Measurements from ENCODE around the gene SGPP2. TPM values are rescaled to one million over a fixed set of nuclear protein-coding genes. Genes with fewer than 3 reads are reported as not detected.

SGPP2 gene
- total and polyA plus RNA-seq, 2 donors (not counting 3 experiments of a cell fraction or from before 2014, with no cell fraction given), result not detected

DNA sequence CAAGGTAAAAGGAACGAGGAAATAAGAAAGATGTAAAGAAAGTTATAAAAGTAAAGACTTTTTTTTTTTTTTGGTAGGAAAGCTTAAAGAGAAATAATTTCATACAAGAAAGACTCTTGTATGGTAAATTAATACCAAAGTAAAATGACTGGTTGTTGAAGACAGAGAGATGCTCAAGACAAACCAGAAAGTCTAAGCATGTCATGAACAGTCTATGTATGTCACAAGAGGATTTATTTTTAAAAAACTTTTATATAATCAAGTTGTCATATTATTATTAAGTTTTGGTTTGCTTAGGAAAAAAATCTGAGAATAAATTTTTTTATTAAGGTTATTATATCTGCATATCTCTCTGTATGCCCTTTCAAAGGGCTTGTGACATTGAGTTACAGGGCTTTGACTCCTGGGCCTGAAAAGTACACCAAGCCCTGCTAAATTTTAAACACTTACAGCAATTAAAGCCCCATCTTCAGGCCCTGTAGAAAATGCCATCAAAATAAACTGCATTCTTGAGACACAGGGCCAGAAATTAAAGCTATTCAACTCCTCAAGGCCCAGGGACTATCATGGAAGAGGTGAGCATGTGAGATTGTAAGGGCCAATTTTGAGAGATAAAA, 10.9 kb upstream of the SGPP2 start:
- no peaks in the 10 kb centered on the region for H3K4me1 ChIP-seq (ENCODE audit: control insufficient read depth, extremely low read depth, insufficient read depth, low read length)
- H3K79me2 ChIP-seq (ENCODE audit: control insufficient read depth, insufficient read depth, low read length), result no peaks in the 10 kb centered on the region
- no peak overlapping the region for H3K9ac ChIP-seq (replicated peaks; ENCODE audit: extremely low read depth, insufficient read depth, low read length)
- H3K27me3 ChIP-seq (ENCODE audit: control insufficient read depth in 2 of 2, insufficient read depth in 2 of 2, low read length in 2 of 2), result no peaks in the 10 kb centered on the region
- H3K9me3 ChIP-seq (replicated peaks; ENCODE audit: control insufficient read depth, insufficient read depth, low read length), result no peaks in the 10 kb centered on the region
- H3K4me2 ChIP-seq (ENCODE audit: insufficient read depth, low read length), result no peak overlapping the region
- no peaks in the 10 kb centered on the region for H3K36me3 ChIP-seq (ENCODE audit: control insufficient read depth in 2 of 2, extremely low read depth in 1 of 2, insufficient read depth in 2 of 2, low read length in 2 of 2)
- no peak overlapping the region for H3K4me3 ChIP-seq (replicated peaks in 1 of 3; ENCODE audit: insufficient read depth in 1 of 3, low read depth in 1 of 3, low read length in 3 of 3)
- no peak overlapping the region for H3K27ac ChIP-seq (ENCODE audit: insufficient read depth, low read depth, low read length)
- intact Hi-C loops (cut with micrococcal nuclease) (no loop called here), dilution Hi-C loops (cut with MboI; ENCODE audit: extremely low pct_ligation_motif_present, low sequenced_read_pairs) (no loop called here)
- no peak for DNase-seq (ENCODE audit: low read depth, low spot score)
- H3K9me1 ChIP-seq (replicated peaks; ENCODE audit: control insufficient read depth, extremely low read depth, insufficient read depth, low read length), result no peaks in the 10 kb centered on the region
- H2AFZ ChIP-seq (ENCODE audit: low read depth, low read length), result no peak overlapping the region
- ChIA-PET POLR2A (no interaction called here), CTCF (no interaction called here)
- FAIRE-seq, result no peak
- TF ChIP-seq MYC (IDR thresholded peaks at IDR 0.05; ENCODE audit: low read depth, low read length), result no peak
- TF ChIP-seq, protein P1, sequence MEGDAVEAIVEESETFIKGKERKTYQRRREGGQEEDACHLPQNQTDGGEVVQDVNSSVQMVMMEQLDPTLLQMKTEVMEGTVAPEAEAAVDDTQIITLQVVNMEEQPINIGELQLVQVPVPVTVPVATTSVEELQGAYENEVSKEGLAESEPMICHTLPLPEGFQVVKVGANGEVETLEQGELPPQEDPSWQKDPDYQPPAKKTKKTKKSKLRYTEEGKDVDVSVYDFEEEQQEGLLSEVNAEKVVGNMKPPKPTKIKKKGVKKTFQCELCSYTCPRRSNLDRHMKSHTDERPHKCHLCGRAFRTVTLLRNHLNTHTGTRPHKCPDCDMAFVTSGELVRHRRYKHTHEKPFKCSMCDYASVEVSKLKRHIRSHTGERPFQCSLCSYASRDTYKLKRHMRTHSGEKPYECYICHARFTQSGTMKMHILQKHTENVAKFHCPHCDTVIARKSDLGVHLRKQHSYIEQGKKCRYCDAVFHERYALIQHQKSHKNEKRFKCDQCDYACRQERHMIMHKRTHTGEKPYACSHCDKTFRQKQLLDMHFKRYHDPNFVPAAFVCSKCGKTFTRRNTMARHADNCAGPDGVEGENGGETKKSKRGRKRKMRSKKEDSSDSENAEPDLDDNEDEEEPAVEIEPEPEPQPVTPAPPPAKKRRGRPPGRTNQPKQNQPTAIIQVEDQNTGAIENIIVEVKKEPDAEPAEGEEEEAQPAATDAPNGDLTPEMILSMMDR (IDR thresholded peaks at IDR 0.05; ENCODE audit: extremely low read depth in 1 of 2, insufficient read depth in 1 of 2, low read depth in 1 of 2, low read length in 2 of 2), result no peak
- no peak for TF ChIP-seq POLR2A (IDR thresholded peaks at IDR 0.05; ENCODE audit: low read depth, low read length)
- TF ChIP-seq, protein P2, sequence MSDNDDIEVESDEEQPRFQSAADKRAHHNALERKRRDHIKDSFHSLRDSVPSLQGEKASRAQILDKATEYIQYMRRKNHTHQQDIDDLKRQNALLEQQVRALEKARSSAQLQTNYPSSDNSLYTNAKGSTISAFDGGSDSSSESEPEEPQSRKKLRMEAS (IDR thresholded peaks at IDR 0.05; ENCODE audit: insufficient read depth, insufficient read length), result no peak
- TF ChIP-seq POLR2AphosphoS5 (IDR thresholded peaks at IDR 0.05; ENCODE audit: insufficient read depth, low read depth, low read length), result no peak
- no peak for TF ChIP-seq JUN (IDR thresholded peaks at IDR 0.05; ENCODE audit: borderline replicate concordance, insufficient read depth, insufficient read length, low read depth)
- no peak for TF ChIP-seq FOS (IDR thresholded peaks at IDR 0.05; ENCODE audit: borderline replicate concordance, insufficient read depth, low read length)
- TF ChIP-seq EZH2 (IDR thresholded peaks at IDR 0.05; ENCODE audit: borderline replicate concordance, low read depth, low read length, severe bottlenecking), result no peak
- TF ChIP-seq GATA2 (IDR thresholded peaks at IDR 0.05; ENCODE audit: insufficient read depth, insufficient read length, low read depth, low read length), result no peak
- BruUV-seq (replicated peaks), result no TSS peak
- H4K20me1 ChIP-seq (replicated peaks; ENCODE audit: control insufficient read depth, extremely low read depth, insufficient read depth, low read length), result no peaks in the 10 kb centered on the region
